OCI-LY1 (cell line): Measurements from ENCODE around the gene PRM1.

Experiments used
- CTCF ChIP-seq: fragments of 200-600 bp; sonication (generic), shearing (Covaris generic); IDR thresholded peaks from 2 replicates; pipeline ENCODE4 v1.5.1; 2017; ENCODE audit warnings: mild to moderate bottlenecking, antibody characterized with exemption, low read length, moderate library complexity, mixed read lengths
- EZH2 ChIP-seq: fragments of 200-600 bp; sonication (generic), shearing (Covaris generic); IDR thresholded peaks from 2 replicates; pipeline ENCODE4 v1.8.0; 2017; ENCODE audit warnings: borderline replicate concordance, mixed run types, mild to moderate bottlenecking, antibody characterized with exemption, low read length, moderate library complexity, mixed read lengths

DNA sequence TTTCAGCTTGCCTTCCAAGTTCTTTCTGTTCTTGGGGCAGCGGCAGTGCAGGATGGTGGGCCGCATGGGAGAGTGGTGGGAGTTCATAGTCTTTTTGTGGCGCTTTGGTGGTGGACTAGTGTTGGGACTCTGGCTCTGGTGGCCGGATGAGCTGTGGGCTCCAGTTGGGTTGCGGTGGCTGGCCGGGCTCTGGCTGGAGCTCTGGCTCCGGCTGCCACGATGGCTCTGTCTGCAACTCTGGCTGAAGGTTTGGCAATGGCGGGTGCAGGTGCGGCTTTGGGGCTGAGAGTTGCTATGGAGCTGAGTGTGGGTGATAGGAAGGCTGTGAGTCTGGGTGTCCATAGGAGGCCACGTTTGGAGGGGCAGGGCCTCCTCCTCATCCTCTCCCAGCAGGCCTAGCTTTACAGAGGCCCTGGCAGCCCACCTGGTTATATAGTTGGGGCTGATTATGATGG, 12.2 kb downstream of the PRM1 start, which contains the start of gene TNP2:
- TF ChIP-seq CTCF, result no peak
- TF ChIP-seq EZH2, result no peak
